A549 treated with dexamethasone at 1 μM for 4 hours (cell line): Measurements from ENCODE around the gene KRTAP9-6. TPM values are rescaled to one million over a fixed set of nuclear protein-coding genes. Genes with fewer than 3 reads are reported as not detected.

Source experiments
- total RNA-seq: library from RNA; stranded (reverse); fragments of 200-300 nt; extraction: Qiagen RNA extraction; gene quantifications from 5 replicates; pipeline ENCODE4 v1.2.3, GENCODE V29; 2022

Gene KRTAP9-6
- total RNA-seq: not detected in 5 replicates

GRCh38 chr17:41265078-41265477 is at the start of gene KRTAP9-6:
TSS of gene KRTAP9-6 (plus strand) at chr17:41265378. CDS start at chr17:41265378, 0 bp downstream.

GRCh38 chr17:41226598-41227095 is 38.5 kb upstream of the KRTAP9-6 start, which contains the start of gene KRTAP9-2:
TSS of gene KRTAP9-2 (plus strand) at chr17:41226648. CDS start at chr17:41226655, 7 bp downstream.

GRCh38 chr17:41232399-41233105 is 32.6 kb upstream of the KRTAP9-6 start, which contains the start of gene KRTAP9-3:
TSS of gene KRTAP9-3 (plus strand) at chr17:41232449. CDS start at chr17:41232502, 53 bp downstream.

GRCh38 chr17:41237949-41238437 is 27.2 kb upstream of the KRTAP9-6 start, which contains the start of gene KRTAP9-8:
TSS of gene KRTAP9-8 (plus strand) at chr17:41237999. CDS start at chr17:41238052, 53 bp downstream.

GRCh38 chr17:41249637-41250240 is 15.4 kb upstream of the KRTAP9-6 start, which contains the start of gene KRTAP9-4:
TSS of gene KRTAP9-4 (plus strand) at chr17:41249687. CDS start at chr17:41249721, 34 bp downstream.

GRCh38 chr17:41255381-41256290 is 9.5 kb upstream of the KRTAP9-6 start, which contains the start of gene KRTAP9-9:
TSS of gene KRTAP9-9 (plus strand) at chr17:41255384.

GRCh38 chr17:41275648-41276190 is 10.5 kb downstream of the KRTAP9-6 start, which contains the start of gene KRTAP9-7:
TSS of gene KRTAP9-7 (plus strand) at chr17:41275698. CDS start at chr17:41275698, 0 bp downstream.

GRCh38 chr17:41301916-41302901 is 37.0 kb downstream of the KRTAP9-6 start, which contains the start of gene KRTAP29-1:
TSS of gene KRTAP29-1 (minus strand) at chr17:41302851. CDS start at chr17:41302851, 0 bp downstream.

GRCh38 chr17:41308918-41309359 is 43.8 kb downstream of the KRTAP9-6 start, which contains the start of gene KRTAP16-1:
TSS of gene KRTAP16-1 (minus strand) at chr17:41309309. CDS start at chr17:41309253, 56 bp downstream.

GRCh38 chr17:41315204-41315794 is 50.1 kb downstream of the KRTAP9-6 start, which contains the start of gene KRTAP17-1:
TSS of gene KRTAP17-1 (minus strand) at chr17:41315710. CDS start at chr17:41315650, 60 bp downstream.

Other genes starting within 250 kb of the KRTAP9-6 start
- gene KRTAP1-5, start 238.2 kb upstream of the KRTAP9-6 start, total RNA-seq: not detected in 5 replicates
- gene KRTAP1-4, start 235.2 kb upstream of the KRTAP9-6 start, total RNA-seq: not detected in 5 replicates
- not detected in 5 replicates for gene KRTAP1-3, start 230.5 kb upstream of the KRTAP9-6 start, total RNA-seq
- gene KRTAP1-1, start 223.9 kb upstream of the KRTAP9-6 start, total RNA-seq: not detected in 5 replicates
- not detected in 5 replicates for gene KRTAP2-1, start 218.1 kb upstream of the KRTAP9-6 start, total RNA-seq
- gene KRTAP2-2, start 210.1 kb upstream of the KRTAP9-6 start, total RNA-seq: not detected in 5 replicates
- gene KRTAP2-3, start 205.3 kb upstream of the KRTAP9-6 start, total RNA-seq: 0.18 TPM in 1 of 5 replicates, not detected in the others
- gene KRTAP2-4, start 199.5 kb upstream of the KRTAP9-6 start, total RNA-seq: not detected in 5 replicates
- gene KRTAP4-7, start 181.2 kb upstream of the KRTAP9-6 start, total RNA-seq: not detected in 5 replicates
- not detected in 5 replicates for gene KRTAP4-8, start 167.2 kb upstream of the KRTAP9-6 start, total RNA-seq
- not detected in 5 replicates for gene KRTAP4-16, start 163.2 kb upstream of the KRTAP9-6 start, total RNA-seq
- gene KRTAP4-9, start 160.0 kb upstream of the KRTAP9-6 start, total RNA-seq: not detected in 5 replicates
- not detected in 5 replicates for gene KRTAP4-11, start 147.0 kb upstream of the KRTAP9-6 start, total RNA-seq
- gene KRTAP4-12, start 141.2 kb upstream of the KRTAP9-6 start, total RNA-seq: not detected in 5 replicates
- not detected in 5 replicates for gene KRTAP4-6, start 124.8 kb upstream of the KRTAP9-6 start, total RNA-seq
- not detected in 5 replicates for gene KRTAP4-5, start 115.6 kb upstream of the KRTAP9-6 start, total RNA-seq
- not detected in 5 replicates for gene KRTAP4-4, start 104.6 kb upstream of the KRTAP9-6 start, total RNA-seq
- gene KRTAP4-3, start 97.2 kb upstream of the KRTAP9-6 start, total RNA-seq: not detected in 5 replicates
- gene KRTAP4-2, start 87.2 kb upstream of the KRTAP9-6 start, total RNA-seq: not detected in 5 replicates
- gene KRTAP4-1, start 80.5 kb upstream of the KRTAP9-6 start, total RNA-seq: 0.14 to 0.25 TPM (median 0.24 TPM) in 3 of 5 replicates, not detected in the others
- gene KRTAP9-1, start 75.5 kb upstream of the KRTAP9-6 start, total RNA-seq: not detected in 5 replicates
- not detected in 5 replicates for gene KRTAP9-2, start 38.7 kb upstream of the KRTAP9-6 start, total RNA-seq
- not detected in 5 replicates for gene KRTAP9-3, start 32.9 kb upstream of the KRTAP9-6 start, total RNA-seq
- not detected in 5 replicates for gene KRTAP9-8, start 27.4 kb upstream of the KRTAP9-6 start, total RNA-seq
- not detected in 5 replicates for gene KRTAP9-4, start 15.7 kb upstream of the KRTAP9-6 start, total RNA-seq
- gene KRTAP9-9, start 10.0 kb upstream of the KRTAP9-6 start, total RNA-seq: not detected in 5 replicates
- not detected in 5 replicates for gene KRTAP9-7, start 10.3 kb downstream of the KRTAP9-6 start, total RNA-seq
- not detected in 5 replicates for gene KRTAP29-1, start 37.5 kb downstream of the KRTAP9-6 start, total RNA-seq
- not detected in 5 replicates for gene KRTAP16-1, start 43.9 kb downstream of the KRTAP9-6 start, total RNA-seq
- not detected in 5 replicates for gene KRTAP17-1, start 50.3 kb downstream of the KRTAP9-6 start, total RNA-seq
- not detected in 5 replicates for gene KRT33A, start 85.5 kb downstream of the KRTAP9-6 start, total RNA-seq
- not detected in 5 replicates for gene KRT33B, start 104.4 kb downstream of the KRTAP9-6 start, total RNA-seq
- gene KRT34, start 116.9 kb downstream of the KRTAP9-6 start, total RNA-seq: 0.18 to 0.53 TPM (median 0.21 TPM) in 5 replicates
- gene KRT31, start 132.2 kb downstream of the KRTAP9-6 start, total RNA-seq: 0.05 TPM in 1 of 5 replicates, not detected in the others
- not detected in 5 replicates for gene KRT37, start 159.2 kb downstream of the KRTAP9-6 start, total RNA-seq
- not detected in 5 replicates for gene KRT38, start 175.6 kb downstream of the KRTAP9-6 start, total RNA-seq
- gene KRT32, start 202.0 kb downstream of the KRTAP9-6 start, total RNA-seq: 0.05 to 0.07 TPM (median 0.06 TPM) in 3 of 5 replicates, not detected in the others
- gene KRT35, start 215.8 kb downstream of the KRTAP9-6 start, total RNA-seq: not detected in 5 replicates
- gene KRT36, start 224.5 kb downstream of the KRTAP9-6 start, total RNA-seq: 0.06 TPM in 1 of 5 replicates, not detected in the others
- 0.11 to 0.51 TPM (median 0.18 TPM) in 5 replicates for gene KRT13, start 240.2 kb downstream of the KRTAP9-6 start, total RNA-seq